NCI-H2196 treated with DMSO at 0.1 percent for 48 hours (cell line): ENCODE measurements around the gene ZNF592.
A peak's percentile ranks its signal among the peaks of the same experiment; 100 is the strongest.
"Not testable (repeated sequence)": the region's sequence is repeated elsewhere in the genome, so short reads cannot be mapped to it uniquely, and the experiment has no call there.

Experiments
- DNase-seq: peaks from one replicate; lab custom pipeline; 2025; ENCODE audit not compliant: unreplicated experiment; lab: John Stamatoyannopoulos, UW

Gene ZNF592

GRCh38 chr15:84845631-84846030 is 97.2 kb downstream of the ZNF592 start:
- DNase-seq = not testable (repeated sequence)

- DNase-seq = no peak
Measured at GRCh38 chr15:84846269-84846668, 97.9 kb downstream of the ZNF592 start.

GRCh38 chr15:84847382-84847781 is 99.0 kb downstream of the ZNF592 start:
- DNase-seq = no peak

DNA sequence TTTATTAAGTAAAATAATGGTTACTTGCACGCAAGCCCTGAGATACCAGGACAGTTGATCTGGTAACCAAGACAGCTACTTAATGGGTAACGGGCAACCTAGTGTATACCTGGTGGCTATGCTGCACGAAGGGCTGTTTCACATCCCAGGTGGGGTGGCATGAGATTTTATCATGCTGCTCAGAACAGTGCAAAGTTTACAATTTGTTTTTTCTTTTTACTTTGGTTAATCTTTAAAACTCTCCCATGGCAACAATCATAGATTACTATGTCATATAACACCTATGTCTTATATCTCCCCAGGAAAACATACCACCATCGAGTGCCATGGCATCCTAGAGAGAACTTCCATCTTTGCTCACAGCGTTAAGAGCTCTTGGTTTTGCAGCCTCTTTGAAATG is 103.8 kb downstream of the ZNF592 start:
- no peak for DNase-seq

DNA sequence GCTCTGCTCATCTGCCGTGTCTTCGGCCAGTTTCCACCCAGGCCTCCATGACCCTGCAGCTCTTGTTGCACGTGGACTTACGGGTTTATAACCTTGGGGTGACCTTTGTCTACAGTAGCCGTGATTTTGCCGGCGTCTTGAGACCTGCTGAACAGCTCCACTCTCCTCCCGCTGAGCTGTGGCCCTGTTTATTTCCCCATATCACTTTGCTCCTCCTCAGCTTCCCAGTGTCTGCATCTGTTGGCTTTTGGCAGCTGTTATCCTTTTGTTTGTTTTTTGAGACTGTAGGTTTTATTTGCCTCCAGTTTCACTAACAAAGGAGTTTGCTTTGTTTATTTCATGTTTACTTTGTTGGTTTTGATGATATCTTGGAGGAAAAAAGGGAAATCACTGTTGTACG is 106.7 kb downstream of the ZNF592 start:
- peak; percentile 5 for DNase-seq

DNA sequence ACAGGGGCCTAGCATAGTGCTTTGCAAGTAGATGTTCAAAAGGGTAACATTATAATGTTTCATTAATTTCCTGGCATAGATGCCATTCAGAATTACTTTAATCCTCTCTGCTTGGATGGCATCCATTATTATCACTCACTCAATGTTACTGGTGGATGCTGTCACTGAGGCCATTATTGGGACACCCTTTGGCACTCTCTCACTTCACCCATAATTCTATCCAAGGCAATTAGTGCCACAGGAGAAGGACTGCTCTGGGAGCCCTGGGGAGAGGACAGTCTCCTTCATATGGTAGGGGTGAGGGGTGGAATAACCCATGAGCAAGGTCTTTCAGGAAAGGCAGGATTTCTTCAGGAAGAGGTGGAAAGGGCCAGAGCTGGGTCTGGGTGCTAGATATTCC is 107.4 kb downstream of the ZNF592 start:
- DNase-seq = no peak
